Stimulated activated CD8-positive, alpha-beta memory T cell treated with anti-CD3 and anti-CD28 coated beads, Interleukin-2, amount 100 ng/mL, for 1 hour (primary cell): ENCODE results near the gene TFEB.

ENCODE experiments used
- DNase-seq, 2 donors: peaks; one replicate each; pipeline ENCODE4 v3.0.0-alpha.2; 2020; ENCODE audit warnings: low read depth in 2 of 2

Gene TFEB

DNA sequence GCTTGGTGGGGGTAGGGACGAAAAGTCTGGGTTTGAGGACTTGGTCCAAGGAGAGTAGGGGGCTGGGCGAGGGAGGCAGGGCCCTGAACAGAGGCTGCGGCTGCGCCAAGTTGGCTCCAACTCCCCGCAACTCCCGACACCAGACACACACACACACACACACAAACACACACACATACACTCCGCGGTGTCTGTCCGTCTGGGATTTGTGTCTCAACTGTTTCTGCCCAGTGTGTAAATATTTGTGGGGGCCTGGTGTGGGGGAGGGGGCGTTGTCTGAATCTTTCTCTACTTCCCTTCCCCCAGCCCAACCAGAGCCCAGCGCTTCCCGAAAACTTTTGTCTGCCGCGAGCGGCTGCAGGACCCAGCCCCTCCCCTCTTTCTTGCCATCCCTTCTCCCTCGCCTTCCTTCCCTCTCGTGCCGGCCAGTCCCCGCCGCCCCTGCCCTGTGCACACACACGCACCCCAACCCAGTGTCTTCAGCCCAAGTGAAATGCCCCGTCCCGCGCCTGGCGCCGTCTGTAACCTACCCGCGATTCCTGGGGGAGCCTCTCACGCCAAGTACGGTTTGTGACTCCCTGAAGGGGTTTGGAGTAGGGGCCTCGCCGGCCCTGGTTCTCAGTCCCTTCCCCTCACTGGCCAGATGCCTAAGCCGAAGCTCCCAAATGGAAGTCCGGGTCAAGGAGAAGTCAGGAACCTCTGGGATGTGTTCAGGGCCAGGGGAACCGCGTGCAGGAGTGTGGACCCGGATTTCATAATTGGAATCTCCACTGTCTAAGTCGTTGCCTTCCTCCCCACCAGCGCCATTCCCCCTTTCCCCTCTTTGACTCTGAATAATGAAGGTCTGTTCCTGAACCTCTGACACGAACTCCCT is 96.2 kb downstream of the TFEB start:
- no peak for DNase-seq

DNA sequence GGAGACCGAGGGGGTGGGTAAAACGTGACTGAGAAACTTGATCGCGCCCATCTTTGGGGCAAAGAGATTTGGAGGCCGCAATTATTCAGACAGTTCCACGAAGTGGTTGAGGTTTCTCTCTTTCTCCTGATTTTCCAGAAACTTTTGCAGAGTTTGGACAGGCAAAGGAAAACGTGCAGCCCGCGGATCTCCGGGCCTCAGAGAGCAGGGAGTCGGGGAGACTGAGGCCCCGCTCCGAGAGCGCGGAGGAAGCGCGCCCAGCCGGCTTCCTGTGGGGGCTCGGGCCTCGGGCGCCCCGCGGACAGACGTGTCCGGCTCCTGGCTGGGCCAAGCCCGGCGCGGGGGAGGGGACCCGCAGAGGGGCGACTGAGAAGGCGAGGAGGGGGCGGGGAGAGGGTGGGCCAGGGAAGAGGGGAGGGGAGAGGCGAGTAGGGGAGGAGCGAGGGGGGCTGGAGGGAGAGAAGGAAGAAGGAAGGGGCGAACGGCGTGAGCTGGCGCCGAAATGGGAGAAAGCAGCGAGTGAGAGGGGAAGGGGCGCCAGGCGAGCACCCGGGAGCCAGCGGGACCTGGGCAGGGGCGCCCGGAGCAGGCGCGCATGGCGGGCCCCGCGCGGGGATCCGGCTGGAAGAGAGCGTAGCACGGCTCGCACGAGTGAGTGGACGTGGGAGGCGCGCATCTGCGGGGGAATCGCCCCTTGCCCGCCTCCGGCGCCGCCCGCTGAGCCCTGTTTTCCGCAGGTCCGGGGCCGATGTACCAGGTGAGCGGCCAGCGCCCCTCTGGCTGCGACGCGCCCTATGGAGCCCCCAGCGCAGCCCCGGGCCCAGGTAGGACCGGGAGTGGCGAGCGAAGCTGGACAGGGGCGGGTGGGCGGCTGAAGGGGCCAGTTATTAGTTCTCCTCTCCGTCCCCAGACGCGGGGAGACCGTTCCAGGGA is 97.1 kb downstream of the TFEB start, which contains the start of gene MDFI:
Gene MDFI (plus strand): TSS at position 467 of the 933 bp plus-strand sequence. CDS start 282 bp downstream, at position 749.
- no peak for DNase-seq

DNA sequence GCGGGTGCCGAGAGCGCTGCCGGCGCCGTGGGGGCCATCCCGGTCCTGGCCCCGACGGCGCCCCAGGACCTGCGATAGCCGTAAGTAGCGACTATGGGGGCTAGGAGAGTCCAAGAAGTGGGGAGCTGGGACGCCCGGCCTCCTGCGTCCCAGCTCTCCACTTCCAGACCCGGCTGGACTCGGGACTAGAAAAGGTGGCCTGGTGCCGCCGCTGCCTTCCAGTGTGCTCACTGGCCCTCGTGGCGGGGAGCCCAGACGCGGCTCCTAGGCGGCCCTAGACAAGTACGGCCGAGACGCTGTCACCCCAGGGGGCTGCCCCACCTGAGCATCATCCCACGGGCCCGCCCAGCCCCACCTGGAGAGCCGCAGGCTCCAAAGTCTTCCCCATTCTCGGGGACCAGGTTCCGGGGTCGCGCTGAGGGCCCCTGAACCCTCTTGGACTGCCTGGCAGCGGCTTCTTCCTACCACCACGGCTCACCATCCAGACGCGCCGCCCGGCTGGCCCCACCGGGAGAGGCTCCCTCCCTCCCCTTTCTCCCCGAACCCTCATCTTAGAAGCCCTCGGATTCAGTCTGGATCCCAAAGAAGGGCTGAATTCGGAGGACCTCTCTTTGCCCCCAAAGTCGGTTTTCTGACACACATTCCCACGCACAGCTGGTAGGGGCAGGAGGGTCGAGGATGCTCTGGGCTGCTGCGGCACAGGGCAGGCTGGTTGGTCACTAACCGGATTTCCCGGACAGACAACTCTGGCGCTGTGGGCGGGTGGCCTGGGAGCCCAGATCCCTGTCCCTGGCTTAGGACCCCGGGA is 98.0 kb downstream of the TFEB start:
- DNase-seq: no peak

DNA sequence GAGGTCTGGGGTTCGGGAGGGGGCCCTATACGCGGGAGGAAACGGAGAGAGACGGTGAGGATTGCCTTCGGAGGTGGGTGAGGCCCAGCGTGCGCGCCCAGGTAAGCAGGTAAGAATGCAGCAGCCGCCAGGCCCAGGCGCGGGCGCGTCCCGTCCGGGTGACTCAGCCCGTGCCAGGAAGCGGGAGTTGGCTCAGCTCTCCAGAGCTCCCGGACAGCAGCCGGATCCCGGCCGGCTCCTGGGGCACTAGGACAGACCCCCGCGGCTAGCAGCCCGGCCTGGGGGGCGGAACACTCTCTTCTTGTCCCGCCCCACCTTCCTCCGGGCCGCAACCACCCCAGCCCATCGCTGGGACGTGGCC is 98.6 kb downstream of the TFEB start:
- DNase-seq: no peak

DNA sequence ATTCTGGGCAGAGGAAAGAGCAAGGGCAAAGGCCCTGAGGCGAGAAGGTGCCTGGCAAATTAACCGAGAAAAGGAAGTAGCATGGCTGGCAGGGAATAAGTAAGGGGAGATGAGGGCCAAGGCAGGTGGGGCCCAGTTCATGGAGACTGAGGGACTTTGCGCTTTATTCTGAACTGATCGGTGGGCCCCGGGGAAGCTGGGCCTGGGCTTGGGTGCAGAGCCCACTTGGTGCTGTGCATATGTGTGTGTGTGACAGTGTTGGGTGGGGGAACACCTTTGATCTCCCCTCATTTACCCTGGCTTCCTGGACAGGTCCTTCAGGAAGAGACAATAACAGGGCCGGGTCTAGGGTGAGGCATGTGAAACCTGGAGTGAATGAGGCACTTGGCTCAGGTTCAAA is 100.0 kb downstream of the TFEB start:
- no peak for DNase-seq

DNA sequence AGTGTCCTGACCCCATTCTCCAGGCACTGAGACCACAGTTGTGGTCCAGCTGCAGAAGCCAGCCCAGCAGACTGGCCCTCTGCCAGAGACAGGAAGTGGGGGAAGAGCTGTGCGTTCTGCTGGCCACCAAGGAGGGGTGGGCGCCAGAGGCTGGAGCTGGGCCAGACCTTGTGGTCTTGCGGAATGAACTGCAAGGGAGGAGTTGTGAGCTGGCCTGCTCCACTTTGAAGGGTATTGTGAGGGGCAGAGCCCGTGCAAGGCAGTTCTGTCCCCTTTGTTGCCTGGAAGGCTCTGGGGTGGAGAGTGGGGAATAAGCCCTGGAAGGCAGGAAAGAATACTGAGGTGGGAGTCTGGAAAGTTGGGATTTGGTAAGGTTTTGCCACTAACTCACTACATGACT is 100.8 kb downstream of the TFEB start:
- no peak for DNase-seq
